HEK293 (cell line): ENCODE measurements around the gene MRPL43.
A peak's percentile ranks its signal among the peaks of the same experiment; 100 is the strongest.

ENCODE experiments used
- CTCF ChIA-PET: fragments of 350-600 bp; formaldehyde crosslinking; extraction: SDS; loops from one replicate; lab custom pipeline; 2021; ENCODE audit warnings: antibody characterized with exemption; lab: Yijun Ruan, JAX
- POLR2A ChIA-PET: fragments of 300-600 bp; formaldehyde crosslinking; extraction: SDS; loops from one replicate; lab custom pipeline; 2020; ENCODE audit warnings: antibody characterized with exemption, inconsistent platforms; lab: Yijun Ruan, JAX
- H3K27ac ChIP-seq: fragments of 200-500 bp; sonication (Bioruptor generic); 2 replicates; pipeline ENCODE4 v1.5.1; 2014; ENCODE audit warnings: low read depth, low read length, control low read depth, inconsistent platforms; ENCODE audit errors: extremely low read depth
- H3K36me3 ChIP-seq, 2 experiments: fragments of 200-500 bp in 1 of 2; sonication (Bioruptor generic) in 1 of 2; 1 replicate in 1 of 2; 2 replicates in 1 of 2; pipeline ENCODE4 v1.5.1; 2014 to 2017; ENCODE audit warnings: inconsistent platforms in 2 of 2, low read length in 2 of 2; ENCODE audit not compliant: control insufficient read depth in 2 of 2, insufficient read depth in 1 of 2
- H3K4me1 ChIP-seq: fragments of 200-500 bp; sonication (Bioruptor generic); 2 replicates; pipeline ENCODE4 v1.5.1; 2014; ENCODE audit warnings: mild to moderate bottlenecking, low read length, inconsistent platforms; ENCODE audit not compliant: control insufficient read depth, insufficient read depth
- H3K4me3 ChIP-seq: 2 replicates; pipeline ENCODE4 v1.5.1; 2011; ENCODE audit warnings: low read depth, mild to moderate bottlenecking, control low read depth, low read length, moderate library complexity
- H3K9me3 ChIP-seq: fragments of 200-500 bp; sonication (Bioruptor generic); 2 replicates; pipeline ENCODE4 v1.5.1; 2014; ENCODE audit warnings: low read depth, low read length, inconsistent platforms; ENCODE audit not compliant: control insufficient read depth, insufficient read depth
- BCL11B ChIP-seq: fragments of 450-650 bp; formaldehyde crosslinking; IDR thresholded peaks from 2 replicates; pipeline ENCODE4 v1.5.1; 2016; ENCODE audit warnings: low read depth, missing biosample characterization, missing genetic modification characterization
- EGR2 ChIP-seq: fragments of 450-650 bp; formaldehyde crosslinking; IDR thresholded peaks from 2 replicates; pipeline ENCODE4 v1.5.1; 2016; ENCODE audit warnings: low read depth, missing biosample characterization, missing genetic modification characterization
- HIC1 ChIP-seq: fragments of 450-650 bp; formaldehyde crosslinking; IDR thresholded peaks from 2 replicates; pipeline ENCODE4 v1.5.1; 2016; ENCODE audit warnings: missing biosample characterization, missing genetic modification characterization
- PRDM1 ChIP-seq: fragments of 450-650 bp; formaldehyde crosslinking; IDR thresholded peaks from 2 replicates; pipeline ENCODE4; 2016; ENCODE audit warnings: missing biosample characterization, missing genetic modification characterization
- SCRT1 ChIP-seq: fragments of 450-650 bp; formaldehyde crosslinking; IDR thresholded peaks from 2 replicates; pipeline ENCODE4 v1.5.1; 2016; ENCODE audit warnings: missing biosample characterization, missing genetic modification characterization, borderline replicate concordance
- SCRT2 ChIP-seq: fragments of 450-650 bp; formaldehyde crosslinking; IDR thresholded peaks from 2 replicates; pipeline ENCODE4 v1.5.1; 2016; ENCODE audit warnings: missing biosample characterization, missing genetic modification characterization
- SP7 ChIP-seq: fragments of 450-650 bp; formaldehyde crosslinking; IDR thresholded peaks from 2 replicates; pipeline ENCODE4 v1.5.1; 2016; ENCODE audit warnings: missing biosample characterization, missing genetic modification characterization
- WT1 ChIP-seq: fragments of 450-650 bp; formaldehyde crosslinking; IDR thresholded peaks from 2 replicates; pipeline ENCODE4 v1.5.1; 2016; ENCODE audit warnings: missing biosample characterization, missing genetic modification characterization
- ZBTB7A ChIP-seq: fragments of 450-650 bp; formaldehyde crosslinking; IDR thresholded peaks from 2 replicates; pipeline ENCODE4 v1.5.1; 2016; ENCODE audit warnings: low read depth, missing biosample characterization, missing genetic modification characterization
- ZFHX2 ChIP-seq: fragments of 450-650 bp; formaldehyde crosslinking; conservative IDR thresholded peaks from 2 replicates; pipeline ENCODE4 v1.5.1; 2016; ENCODE audit warnings: missing biosample characterization, missing genetic modification characterization
- ZIC2 ChIP-seq: fragments of 450-650 bp; formaldehyde crosslinking; IDR thresholded peaks from 2 replicates; pipeline ENCODE4 v1.5.1; 2016; ENCODE audit warnings: missing biosample characterization, missing genetic modification characterization
- ZNF2 ChIP-seq: fragments of 450-650 bp; formaldehyde crosslinking; IDR thresholded peaks from 2 replicates; pipeline ENCODE4 v1.5.1; 2016; ENCODE audit warnings: missing biosample characterization, missing genetic modification characterization
- ZNF280D ChIP-seq: fragments of 450-650 bp; formaldehyde crosslinking; IDR thresholded peaks from 2 replicates; pipeline ENCODE4 v1.5.1; 2016; ENCODE audit warnings: missing biosample characterization, missing genetic modification characterization
- ZNF398 ChIP-seq: fragments of 450-650 bp; formaldehyde crosslinking; IDR thresholded peaks from 2 replicates; pipeline ENCODE4 v1.5.1; 2017; ENCODE audit warnings: missing biosample characterization, missing genetic modification characterization
- ZNF692 ChIP-seq: fragments of 450-650 bp; formaldehyde crosslinking; IDR thresholded peaks from 2 replicates; pipeline ENCODE4 v1.5.1; 2016; ENCODE audit warnings: missing biosample characterization, missing genetic modification characterization

Gene MRPL43

GRCh38 chr10:101014966-101015581, 27.8 kb upstream of the MRPL43 start:
- peaks cover 2% of the 10 kb centered on the region; the same call in 1 of the 2 replicates for H3K4me1 ChIP-seq
- no peak overlapping the region for H3K4me3 ChIP-seq
- no peaks in the 10 kb centered on the region for H3K36me3 ChIP-seq
- TF ChIP-seq ZIC2 (tag by site-specific recombination) (no peak), EGR2 (tag by site-specific recombination) (peak; percentile 62), ZFHX2 (tag by site-specific recombination) (peak; percentile 66), SP7 (tag by site-specific recombination) (peak; percentile 23; the same call in 1 of the 2 replicates), ZNF2 (tag by site-specific recombination) (no peak), ZBTB7A (0 out of 2 replicates have a peak, but pooled peaks have one; percentile 10), PRDM1 (tag by site-specific recombination) (0 out of 2 replicates have a peak, but pooled peaks have one; percentile 9), WT1 (tag by site-specific recombination) (no peak), ZNF692 (tag by site-specific recombination) (no peak), HIC1 (tag by site-specific recombination) (peak; percentile 38; the same call in 1 of the 2 replicates), SCRT2 (tag by site-specific recombination) (peak; percentile 84), ZNF398 (tag by site-specific recombination) (peak; percentile 48; the same call in 1 of the 2 replicates), BCL11B (tag by site-specific recombination) (no peak), SCRT1 (peak; percentile 17; the same call in 1 of the 2 replicates), ZNF280D (tag by site-specific recombination) (no peak)
- ChIA-PET POLR2A (interaction anchor here (0.8 to 2.7 kb wide), 4 partner anchors 11 to 59 kb away, joined by 3 to 14 read pairs (median 5); no protein-coding TSS in a partner anchor), CTCF (interaction anchor here (0.6 to 7.2 kb wide), 32 partner anchors 8 to 1726 kb away, joined by 3 to 274 read pairs (median 4); partner anchors contain the start of genes KAZALD1, LZTS2, MRPL43 and PDZD7)
- H3K27ac ChIP-seq: no peak overlapping the region
- no peaks in the 10 kb centered on the region for H3K9me3 ChIP-seq
